HepG2 (cell line): ENCODE measurements around the gene TPBG. TPM values are rescaled to one million over a fixed set of nuclear protein-coding genes. Genes with fewer than 3 reads are reported as not detected.

Experiments used
- CSRNP2 ChIP-seq: sonication (generic); formaldehyde crosslinking; conservative IDR thresholded peaks from 2 replicates; pipeline ENCODE4 v1.8.0; 2022; ENCODE audit warnings: low read depth, missing genetic modification reagents
- DNMT1 ChIP-seq: sonication (generic); formaldehyde crosslinking; IDR thresholded peaks from 2 replicates; pipeline ENCODE4 v1.5.1; 2020; ENCODE audit warnings: mild to moderate bottlenecking, missing genetic modification reagents
- FOXM1 ChIP-seq: sonication (generic); formaldehyde crosslinking; IDR thresholded peaks from 2 replicates; pipeline ENCODE4 v1.5.0; 2020; ENCODE audit warnings: missing genetic modification reagents
- IKZF5 ChIP-seq: IDR thresholded peaks from 2 replicates; pipeline ENCODE4 v1.6.1; 2018; ENCODE audit warnings: missing genetic modification reagents, mild to moderate bottlenecking, missing compliant biosample characterization
- KMT2A ChIP-seq: sonication (generic); formaldehyde crosslinking; IDR thresholded peaks from 2 replicates; pipeline ENCODE4 v1.4.0; 2020; ENCODE audit warnings: missing genetic modification reagents
- MTF2 ChIP-seq: sonication (generic); formaldehyde crosslinking; IDR thresholded peaks from 2 replicates; pipeline ENCODE4 v1.5.0; 2020; ENCODE audit warnings: missing genetic modification reagents, borderline replicate concordance
- SRSF9 ChIP-seq: fragments of 200-400 bp; formaldehyde crosslinking; IDR thresholded peaks from 2 replicates; pipeline ENCODE4 v1.6.1; 2018; ENCODE audit warnings: borderline replicate concordance, mild to moderate bottlenecking, low read depth, low read length; ENCODE audit not compliant: insufficient read depth, poor library complexity, severe bottlenecking
- THAP8 ChIP-seq: sonication (generic); formaldehyde crosslinking; IDR thresholded peaks from 2 replicates; pipeline ENCODE4 v1.5.1; 2020; ENCODE audit warnings: missing genetic modification reagents, mild to moderate bottlenecking, borderline replicate concordance
- THYN1 ChIP-seq: sonication (generic); formaldehyde crosslinking; IDR thresholded peaks from 2 replicates; pipeline ENCODE4 v1.8.1; 2023; ENCODE audit warnings: low read depth, mild to moderate bottlenecking, moderate library complexity, missing genetic modification reagents, borderline replicate concordance
- ZNF281 ChIP-seq: sonication (generic); formaldehyde crosslinking; IDR thresholded peaks from 2 replicates; pipeline ENCODE4 v1.4.0; 2020; ENCODE audit warnings: missing genetic modification reagents, borderline replicate concordance
- ZNF431 ChIP-seq: sonication (generic); formaldehyde crosslinking; IDR thresholded peaks from 2 replicates; pipeline ENCODE4 v1.9.0; 2022; ENCODE audit warnings: missing genetic modification reagents, low read depth, mild to moderate bottlenecking, borderline replicate concordance
- ZNF772 ChIP-seq: sonication (generic); formaldehyde crosslinking; IDR thresholded peaks from 2 replicates; pipeline ENCODE4 v1.5.0; 2020; ENCODE audit warnings: mild to moderate bottlenecking, missing genetic modification reagents
- polyA plus RNA-seq, 8 experiments: library from polyadenylated mRNA; depleted of rRNA in 3 of 8; stranded (reverse) in 7 of 8; unstranded in 1 of 8; fragments of >200 nt; fragmentation: Illumina TruSeq in 4 of 8; extraction: Trizol in 4 of 8; gene quantifications; 2 replicates each; pipeline versions ENCODE4 v1.2.1 to v1.2.3, GENCODE V29; 2011 to 2016; ENCODE audit warnings: low read depth in 4 of 8, missing spikeins in 1 of 8, mixed read lengths in 1 of 8; ENCODE audit not compliant: insufficient read depth in 1 of 8
- total RNA-seq, 5 experiments: library from RNA; depleted of rRNA; stranded (reverse); fragments of >200 nt; fragmentation: Illumina TruSeq; extraction: Trizol; gene quantifications; 2 replicates each; pipeline ENCODE4 v1.2.3, GENCODE V29; 2016; ENCODE audit warnings: low read depth in 1 of 5

The TPBG gene
- total and polyA plus RNA-seq, 2 of the 13 experiments (the other 11 are each of a cell fraction or from before 2014, with no cell fraction given): 0.73 to 0.75 TPM

GRCh38 chr6:82371799-82372546 is 8.4 kb downstream of the TPBG start (continued):
- TF ChIP-seq ZNF431 (CRISPR knock-in tag) (no peak), THAP8 (CRISPR knock-in tag) (no peak), SRSF9 (no peak), IKZF5 (CRISPR knock-in tag) (no peak), DNMT1 (CRISPR knock-in tag) (no peak), FOXM1 (CRISPR knock-in tag) (no peak), ZNF772 (CRISPR knock-in tag) (no peak), CSRNP2 (CRISPR knock-in tag) (no peak), KMT2A (no peak), MTF2 (CRISPR knock-in tag) (no peak), ZNF281 (CRISPR knock-in tag) (no peak), THYN1 (CRISPR knock-in tag) (no peak)
